Spinal cord (tissue), 10 donors: ENCODE results near the gene PAQR7. TPM values are rescaled to one million over a fixed set of nuclear protein-coding genes. Genes with fewer than 3 reads are reported as not detected.

ENCODE experiments used
- DNase-seq, 6 donors: peaks; one replicate each; pipeline versions ENCODE4 v3.0.0 to v3.0.0-alpha.2; 2013 to 2015; ENCODE audit warnings: low spot score in 6 of 6, low read depth in 4 of 6
- H3K27ac ChIP-seq: one replicate; pipeline ENCODE4 v1.5.1; 2013; ENCODE audit warnings: low read depth, low read length, control low read depth
- H3K27me3 ChIP-seq: one replicate; pipeline ENCODE4 v1.6.1; 2013; ENCODE audit warnings: low read length; ENCODE audit not compliant: control insufficient read depth, insufficient read depth
- H3K36me3 ChIP-seq: one replicate; pipeline ENCODE4 v1.6.1; 2013; ENCODE audit warnings: low read length; ENCODE audit not compliant: control insufficient read depth, insufficient read depth
- H3K4me1 ChIP-seq: one replicate; pipeline ENCODE4 v1.6.1; 2013; ENCODE audit warnings: low read length; ENCODE audit not compliant: control insufficient read depth, insufficient read depth
- H3K4me3 ChIP-seq: one replicate; pipeline ENCODE4 v1.5.1; 2013; ENCODE audit warnings: low read depth, low read length, control low read depth
- H3K9me3 ChIP-seq: one replicate; pipeline ENCODE4 v1.6.1; 2013; ENCODE audit warnings: low read length; ENCODE audit not compliant: control insufficient read depth, insufficient read depth
- WGBS: methylation state at CpG from one replicate; pipeline ENCODE4 v1.1.5; 2013; ENCODE audit warnings: missing lambda C conversion rate; ENCODE audit not compliant: insufficient coverage; 5-methylcytosine and 5-hydroxymethylcytosine counted together
- polyA plus RNA-seq, 2 donors: library from polyadenylated mRNA; unstranded; fragments of 120-200 nt; gene quantifications; one replicate each; pipeline ENCODE4 v1.2.1, GENCODE V29; 2013; ENCODE audit not compliant: insufficient read length in 2 of 2
- total RNA-seq, 2 donors: library from RNA; depleted of rRNA in 1 of 2; stranded (reverse); fragments of 120-200 nt in 1 of 2; fragments of >200 nt in 1 of 2; gene quantifications; one replicate each; pipeline versions ENCODE4 v1.2.3 to v1.2.4, GENCODE V29; 2013 to 2014
- donor health status: healthy.

Gene PAQR7
- total and polyA plus RNA-seq, 4 donors, result 7.6 to 18.8 (median 12.6) TPM

GRCh38 chr1:25903986-25904385, 28.5 kb upstream of the PAQR7 start:
- no peaks in the 10 kb centered on the region for H3K27me3 ChIP-seq
- no peak for DNase-seq
- H3K4me3 ChIP-seq, result peak overlapping the region; percentile 86
- peaks cover 11% of the 10 kb centered on the region for H3K36me3 ChIP-seq
- peaks cover 29% of the 10 kb centered on the region for H3K4me1 ChIP-seq
- 57% methylated on average over 1 of the region's 3 CpGs for WGBS
- H3K9me3 ChIP-seq, result no peaks in the 10 kb centered on the region
- H3K27ac ChIP-seq, result peak overlapping the region; percentile 94

GRCh38 chr1:25902462-25902861, 27.0 kb upstream of the PAQR7 start:
- H3K36me3 ChIP-seq, result peaks cover 26% of the 10 kb centered on the region
- WGBS, result no CpG with 5 or more reads among the region's 3 CpGs
- no peaks in the 10 kb centered on the region for H3K27me3 ChIP-seq
- no peak for DNase-seq
- no peaks in the 10 kb centered on the region for H3K9me3 ChIP-seq
- no peak overlapping the region for H3K4me3 ChIP-seq
- H3K4me1 ChIP-seq, result peaks cover 40% of the 10 kb centered on the region
- no peak overlapping the region for H3K27ac ChIP-seq

GRCh38 chr1:25900219-25900618, 24.7 kb upstream of the PAQR7 start:
- H3K4me1 ChIP-seq, result peaks cover 46% of the 10 kb centered on the region
- peak overlapping the region; percentile 35 for H3K27ac ChIP-seq
- H3K9me3 ChIP-seq, result no peaks in the 10 kb centered on the region
- no peak overlapping the region for H3K4me3 ChIP-seq
- WGBS, result 11% methylated on average over 3 of the region's 5 CpGs
- DNase-seq, result peak in 1 of 6 donors; percentile 54
- H3K27me3 ChIP-seq, result no peaks in the 10 kb centered on the region
- H3K36me3 ChIP-seq, result peaks cover 35% of the 10 kb centered on the region

- WGBS, result 40% methylated on average over 1 of the region's 6 CpGs
- Histone ChIP-seq H3K27me3 (no peaks in the 10 kb centered on the region), H3K4me3 (no peak overlapping the region), H3K4me1 (peaks cover 48% of the 10 kb centered on the region), H3K27ac (peak overlapping the region; percentile 35), H3K9me3 (no peaks in the 10 kb centered on the region), H3K36me3 (peaks cover 35% of the 10 kb centered on the region)
- no peak for DNase-seq
Observed at GRCh38 chr1:25899792-25900191, 24.3 kb upstream of the PAQR7 start.

- DNase-seq, result no peak
- Histone ChIP-seq H3K4me1 (peaks cover 44% of the 10 kb centered on the region), H3K27ac (no peak overlapping the region), H3K9me3 (no peaks in the 10 kb centered on the region), H3K4me3 (no peak overlapping the region), H3K36me3 (peaks cover 44% of the 10 kb centered on the region), H3K27me3 (no peaks in the 10 kb centered on the region)
- 42% methylated on average over 5 of the region's 11 CpGs for whole genome bisulfite sequencing
Observed at GRCh38 chr1:25898223-25899015, 22.9 kb upstream of the PAQR7 start.

- Histone ChIP-seq H3K36me3 (peaks cover 47% of the 10 kb centered on the region), H3K27ac (no peak overlapping the region), H3K9me3 (no peaks in the 10 kb centered on the region), H3K27me3 (no peaks in the 10 kb centered on the region), H3K4me1 (peaks cover 44% of the 10 kb centered on the region), H3K4me3 (no peak overlapping the region)
- no peak for DNase-seq
- 40% methylated on average over 4 of the region's 5 CpGs for WGBS
Observed at GRCh38 chr1:25897754-25898153, 22.2 kb upstream of the PAQR7 start.

GRCh38 chr1:25896266-25896665, 20.8 kb upstream of the PAQR7 start:
- Histone ChIP-seq H3K9me3 (no peaks in the 10 kb centered on the region), H3K27ac (peak overlapping the region; percentile 34), H3K4me3 (no peak overlapping the region), H3K36me3 (peaks cover 49% of the 10 kb centered on the region), H3K4me1 (peaks cover 49% of the 10 kb centered on the region), H3K27me3 (no peaks in the 10 kb centered on the region)
- DNase-seq, result no peak
- 75% methylated on average over 1 of the region's 1 CpG for WGBS

- peak; percentile 74 to 97 (median 84) for DNase-seq
- WGBS, result 4% methylated on average over 10 of the region's 12 CpGs
- H3K36me3 ChIP-seq, result peaks cover 50% of the 10 kb centered on the region
Observed at GRCh38 chr1:25895365-25895990, 20.0 kb upstream of the PAQR7 start.

GRCh38 chr1:25893116-25893515, 17.6 kb upstream of the PAQR7 start:
- Histone ChIP-seq H3K4me1 (peaks cover 34% of the 10 kb centered on the region), H3K36me3 (peaks cover 55% of the 10 kb centered on the region), H3K27me3 (no peaks in the 10 kb centered on the region), H3K9me3 (no peaks in the 10 kb centered on the region), H3K4me3 (no peak overlapping the region), H3K27ac (no peak overlapping the region)
- 87% methylated on average over 3 of the region's 4 CpGs for WGBS
- DNase-seq, result no peak

More at GRCh38 chr1:25895365-25895990, 20.0 kb upstream of the PAQR7 start:
- no peaks in the 10 kb centered on the region for H3K27me3 ChIP-seq
- H3K27ac ChIP-seq, result peak overlapping the region; percentile 63
- no peak overlapping the region for H3K4me3 ChIP-seq
- peaks cover 48% of the 10 kb centered on the region for H3K4me1 ChIP-seq
- no peaks in the 10 kb centered on the region for H3K9me3 ChIP-seq

- no peak for DNase-seq
- peaks cover 26% of the 10 kb centered on the region for H3K4me1 ChIP-seq
- H3K9me3 ChIP-seq, result no peaks in the 10 kb centered on the region
- 100% methylated on average over 1 of the region's 5 CpGs for WGBS
- peaks cover 51% of the 10 kb centered on the region for H3K36me3 ChIP-seq
- H3K27me3 ChIP-seq, result no peaks in the 10 kb centered on the region
- no peak overlapping the region for H3K27ac ChIP-seq
- no peak overlapping the region for H3K4me3 ChIP-seq
Observed at GRCh38 chr1:25891606-25892005, 16.1 kb upstream of the PAQR7 start.
